ENCODE results near the gene PBXIP1.

Gene PBXIP1

DNA sequence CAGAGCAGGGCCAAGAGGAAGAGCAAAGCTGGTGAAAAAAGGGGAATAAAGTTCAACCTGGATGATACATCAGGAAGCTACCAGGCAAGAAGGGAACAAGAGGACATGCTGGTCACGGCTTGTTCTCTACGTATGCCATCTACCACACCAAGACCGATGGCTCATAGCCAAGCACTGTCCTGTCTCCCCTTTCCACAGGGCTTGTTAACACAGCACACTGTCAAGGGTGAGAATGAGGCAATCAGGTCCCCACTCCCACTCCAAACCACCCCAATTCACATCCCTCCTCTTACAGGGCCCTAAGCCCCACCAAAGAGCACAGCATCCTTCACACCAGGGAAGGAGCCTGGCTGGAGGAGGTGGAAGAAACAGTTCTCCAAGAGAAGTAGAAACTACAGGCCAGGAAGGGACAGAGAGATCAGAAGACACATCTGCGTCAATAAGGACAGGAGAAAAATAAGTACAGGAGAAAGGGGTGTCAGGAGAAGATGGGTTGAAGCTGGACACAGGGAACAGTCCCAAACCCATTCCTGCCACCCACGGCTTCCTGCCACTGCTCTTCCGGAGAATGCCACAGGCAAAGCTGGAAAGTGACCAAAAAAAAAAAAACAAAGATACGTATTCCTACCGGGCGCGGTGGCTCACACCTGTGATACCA lies 15.6 kb upstream of the PBXIP1 start:
- peaks cover 28% of the 10 kb centered on the region for H3K36me3 ChIP-seq
- H3K4me1 ChIP-seq (ENCODE audit: control insufficient read depth in 1 of 2, insufficient read depth in 1 of 2, low read depth in 1 of 2, low read length in 1 of 2): peaks cover 56 to 58% of the 10 kb centered on the region in 2 experiments

DNA sequence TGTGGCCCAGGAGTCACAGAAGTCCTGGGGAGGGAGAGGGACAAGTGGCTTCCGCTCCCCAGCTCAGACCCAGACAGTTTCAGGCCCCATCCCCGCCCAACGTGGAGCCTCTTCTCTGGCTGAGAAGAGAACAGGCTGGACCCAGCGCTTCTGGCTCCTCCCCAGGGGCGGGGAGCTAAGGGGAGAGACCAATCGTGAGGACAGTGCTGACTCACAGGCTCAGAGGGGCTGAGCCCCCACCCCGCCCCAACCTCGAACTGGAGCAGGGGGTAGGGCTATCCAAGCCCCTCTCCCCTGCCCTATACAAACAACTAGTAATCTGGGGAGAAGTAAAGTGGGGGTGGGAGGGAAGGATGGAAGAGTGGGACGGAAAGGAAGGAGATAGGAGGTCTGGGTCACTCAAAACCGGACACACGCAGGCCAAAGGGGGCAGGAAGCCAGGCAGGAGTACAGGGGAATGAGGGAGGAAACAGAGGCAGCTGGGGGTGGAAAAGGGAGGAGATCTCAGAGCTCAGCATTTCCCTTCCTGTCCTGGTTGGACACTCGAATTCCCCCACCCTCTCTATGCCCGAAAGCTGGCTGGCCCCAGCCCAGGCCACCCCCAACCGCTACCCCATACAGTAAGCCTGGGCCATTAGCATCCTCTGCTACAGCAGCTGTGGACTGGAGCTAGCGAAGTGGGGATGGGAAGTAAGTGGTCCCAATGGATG lies 14.9 kb upstream of the PBXIP1 start, which contains the start of gene SHC1:
Gene SHC1, minus strand, starts transcription at position 117 of the 710 bp plus-strand sequence. CDS start 221 bp downstream, outside the sequence.
- Histone ChIP-seq H3K4me1 (ENCODE audit: control insufficient read depth in 1 of 2, insufficient read depth in 1 of 2, low read depth in 1 of 2, low read length in 1 of 2) (peaks cover 50 to 51% of the 10 kb centered on the region in 2 experiments), H3K4me3 (ENCODE audit: low read depth in 1 of 2, low read length in 1 of 2) (no peak within 1 kb of the TSS), H3K36me3 (peaks cover 35% of the 10 kb centered on the region), H3K27ac (peak within 1 kb of the TSS; percentile 69), H3K27me3 (no peaks in the 10 kb centered on the region), H3K9me3 (no peaks in the 10 kb centered on the region)
- no peak for TF ChIP-seq CTCF (IDR thresholded peaks at IDR 0.05)

More for the DNA sequence above, 15.6 kb upstream of the PBXIP1 start:
- no peak for TF ChIP-seq CTCF (IDR thresholded peaks at IDR 0.05)
- Histone ChIP-seq H3K27me3 (no peaks in the 10 kb centered on the region), H3K4me3 (ENCODE audit: low read depth in 1 of 2, low read length in 1 of 2) (no peak overlapping the region), H3K27ac (peak overlapping the region; percentile 69), H3K9me3 (no peaks in the 10 kb centered on the region)

GRCh38 chr1:154969860-154970452 lies 14.1 kb upstream of the PBXIP1 start:
- Histone ChIP-seq H3K4me1 (ENCODE audit: control insufficient read depth in 1 of 2, insufficient read depth in 1 of 2, low read depth in 1 of 2, low read length in 1 of 2) (peaks cover 41 to 42% of the 10 kb centered on the region in 2 experiments), H3K27ac (no peak overlapping the region), H3K27me3 (no peaks in the 10 kb centered on the region), H3K4me3 (ENCODE audit: low read depth in 1 of 2, low read length in 1 of 2) (no peak overlapping the region), H3K9me3 (no peaks in the 10 kb centered on the region), H3K36me3 (peaks cover 43% of the 10 kb centered on the region)
- no peak for TF ChIP-seq CTCF (IDR thresholded peaks at IDR 0.05)

DNA sequence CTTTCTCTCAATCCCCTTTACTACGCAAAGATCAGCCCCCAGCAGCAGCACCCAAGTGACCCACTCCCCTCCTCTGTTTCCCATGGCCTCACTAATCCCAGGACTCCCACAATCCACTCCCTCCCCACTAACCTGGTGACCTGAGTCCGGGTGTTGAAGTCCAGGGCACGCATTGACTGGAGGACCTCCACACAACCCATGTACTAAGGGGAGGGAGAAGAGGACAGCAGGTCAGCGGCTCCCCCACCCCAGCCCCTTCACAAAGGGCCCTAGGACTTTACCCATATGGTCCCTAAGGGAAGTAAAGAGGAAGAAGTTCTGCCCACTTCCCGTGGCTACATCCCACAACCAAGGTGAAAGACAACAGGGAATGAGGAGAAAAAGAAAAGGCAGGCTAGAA lies 13.3 kb upstream of the PBXIP1 start:
- no peak for TF ChIP-seq CTCF (IDR thresholded peaks at IDR 0.05)
- Histone ChIP-seq H3K27me3 (no peaks in the 10 kb centered on the region), H3K27ac (no peak overlapping the region), H3K36me3 (peaks cover 50% of the 10 kb centered on the region), H3K9me3 (no peaks in the 10 kb centered on the region), H3K4me3 (ENCODE audit: low read depth in 1 of 2, low read length in 1 of 2) (no peak overlapping the region), H3K4me1 (ENCODE audit: control insufficient read depth in 1 of 2, insufficient read depth in 1 of 2, low read depth in 1 of 2, low read length in 1 of 2) (peaks cover 36 to 38% of the 10 kb centered on the region in 2 experiments)

GRCh38 chr1:154968731-154969130 lies 12.8 kb upstream of the PBXIP1 start:
- H3K27ac ChIP-seq: no peak overlapping the region
- H3K9me3 ChIP-seq: no peaks in the 10 kb centered on the region
- no peak overlapping the region for H3K4me3 ChIP-seq (ENCODE audit: low read depth in 1 of 2, low read length in 1 of 2)
- peaks cover 34% of the 10 kb centered on the region in 2 experiments for H3K4me1 ChIP-seq (ENCODE audit: control insufficient read depth in 1 of 2, insufficient read depth in 1 of 2, low read depth in 1 of 2, low read length in 1 of 2)
- no peak for TF ChIP-seq CTCF (IDR thresholded peaks at IDR 0.05)
- no peaks in the 10 kb centered on the region for H3K27me3 ChIP-seq
- peaks cover 55% of the 10 kb centered on the region for H3K36me3 ChIP-seq
